ENCODE results near the gene KRT79. TPM values are rescaled to one million over a fixed set of nuclear protein-coding genes. Genes with fewer than 3 reads are reported as not detected.

The KRT79 gene
- total RNA-seq, 1 donor from 2014 or later, result not detected

DNA sequence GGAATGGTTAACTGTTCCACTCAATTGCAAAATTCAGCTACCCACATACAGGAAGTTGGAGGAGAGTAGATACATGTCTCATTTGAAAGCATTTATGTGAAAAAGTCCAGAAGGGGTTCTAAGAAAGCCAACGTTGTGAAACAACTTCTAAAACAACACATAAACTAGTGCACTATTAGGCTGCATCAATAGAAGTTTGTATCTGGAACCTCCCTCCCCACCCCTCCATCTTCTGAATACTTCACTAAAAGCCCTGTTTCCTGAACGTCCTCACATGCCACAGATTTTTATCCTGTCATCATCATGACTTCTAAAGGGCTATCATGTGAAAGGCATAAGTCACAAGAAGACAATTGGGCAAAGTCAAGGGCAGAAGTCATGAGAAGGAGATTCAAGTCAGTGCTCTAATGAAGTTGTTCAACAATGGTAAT, 5.5 kb downstream of the KRT79 start:
- Mint-ChIP-seq H3K4me3 (no peak overlapping the region), H3K4me1 (ENCODE audit: unreplicated experiment) (no peaks in the 10 kb centered on the region), H3K27ac (no peak overlapping the region), H3K9me3 (no peaks in the 10 kb centered on the region), H3K36me3 (no peaks in the 10 kb centered on the region), H3K27me3 (peaks cover 14% of the 10 kb centered on the region)
- no peak for DNase-seq (ENCODE audit: extremely low spot score, unreplicated experiment)
- TF ChIP-seq, protein P1, sequence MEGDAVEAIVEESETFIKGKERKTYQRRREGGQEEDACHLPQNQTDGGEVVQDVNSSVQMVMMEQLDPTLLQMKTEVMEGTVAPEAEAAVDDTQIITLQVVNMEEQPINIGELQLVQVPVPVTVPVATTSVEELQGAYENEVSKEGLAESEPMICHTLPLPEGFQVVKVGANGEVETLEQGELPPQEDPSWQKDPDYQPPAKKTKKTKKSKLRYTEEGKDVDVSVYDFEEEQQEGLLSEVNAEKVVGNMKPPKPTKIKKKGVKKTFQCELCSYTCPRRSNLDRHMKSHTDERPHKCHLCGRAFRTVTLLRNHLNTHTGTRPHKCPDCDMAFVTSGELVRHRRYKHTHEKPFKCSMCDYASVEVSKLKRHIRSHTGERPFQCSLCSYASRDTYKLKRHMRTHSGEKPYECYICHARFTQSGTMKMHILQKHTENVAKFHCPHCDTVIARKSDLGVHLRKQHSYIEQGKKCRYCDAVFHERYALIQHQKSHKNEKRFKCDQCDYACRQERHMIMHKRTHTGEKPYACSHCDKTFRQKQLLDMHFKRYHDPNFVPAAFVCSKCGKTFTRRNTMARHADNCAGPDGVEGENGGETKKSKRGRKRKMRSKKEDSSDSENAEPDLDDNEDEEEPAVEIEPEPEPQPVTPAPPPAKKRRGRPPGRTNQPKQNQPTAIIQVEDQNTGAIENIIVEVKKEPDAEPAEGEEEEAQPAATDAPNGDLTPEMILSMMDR (conservative IDR thresholded peaks at IDR 0.05), result no peak

DNA sequence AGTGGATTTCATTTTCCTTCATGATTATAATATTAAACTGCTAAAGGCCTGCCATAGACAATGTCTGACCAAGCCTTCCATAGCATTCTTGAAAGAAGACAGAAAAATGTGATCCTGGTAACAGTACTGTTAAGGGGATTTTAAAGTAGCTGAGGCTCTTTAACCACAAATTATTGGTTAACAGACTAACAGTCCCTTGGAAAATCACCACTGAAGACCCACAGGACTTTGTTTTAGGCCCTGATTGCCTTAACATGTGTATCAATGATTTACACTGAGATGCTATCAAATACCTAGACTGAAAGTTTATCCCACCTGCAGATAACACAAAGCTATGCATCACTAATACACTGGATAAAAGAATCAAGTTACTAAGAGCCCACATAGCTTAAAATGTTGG, 6.0 kb downstream of the KRT79 start:
- no peak overlapping the region for H3K4me3 Mint-ChIP-seq
- H3K27me3 Mint-ChIP-seq, result peaks cover 16% of the 10 kb centered on the region
- H3K27ac Mint-ChIP-seq, result no peak overlapping the region
- H3K36me3 Mint-ChIP-seq, result no peaks in the 10 kb centered on the region
- H3K9me3 Mint-ChIP-seq, result no peaks in the 10 kb centered on the region
- no peaks in the 10 kb centered on the region for H3K4me1 Mint-ChIP-seq (ENCODE audit: unreplicated experiment)
- TF ChIP-seq, protein P1 (conservative IDR thresholded peaks at IDR 0.05), result no peak
- no peak for DNase-seq (ENCODE audit: extremely low spot score, unreplicated experiment)

DNA sequence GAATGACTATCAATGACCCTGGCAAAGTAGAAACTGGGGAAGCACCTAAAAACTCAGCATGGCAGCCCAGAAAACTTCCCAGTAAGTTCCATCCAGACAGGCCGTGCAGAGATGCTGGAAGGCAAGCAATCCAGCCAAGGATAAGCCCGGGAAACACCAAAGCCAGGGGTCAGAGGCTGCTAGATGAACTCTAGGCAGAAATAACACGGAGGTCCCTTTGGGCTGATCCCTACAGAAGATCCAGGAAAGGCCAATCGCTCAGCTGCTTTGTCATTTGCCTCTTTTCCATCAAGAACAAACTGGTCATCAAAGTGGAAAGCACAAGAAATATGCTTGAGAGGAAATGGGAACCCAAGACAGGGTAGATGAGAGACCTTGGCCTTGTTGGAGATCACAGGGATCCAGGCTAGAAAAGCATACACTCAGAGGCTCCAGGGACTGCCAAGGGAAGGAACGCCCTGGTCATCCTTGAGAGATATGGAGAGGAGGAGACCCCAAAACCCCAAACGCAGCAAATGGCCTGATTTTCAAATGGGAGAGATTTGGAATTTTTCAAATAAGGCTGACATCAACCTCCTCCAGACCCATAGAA, 6.5 kb downstream of the KRT79 start:
- no peak overlapping the region for H3K27ac Mint-ChIP-seq
- DNase-seq (ENCODE audit: extremely low spot score, unreplicated experiment), result no peak
- TF ChIP-seq, protein P1 (conservative IDR thresholded peaks at IDR 0.05), result no peak
- no peaks in the 10 kb centered on the region for H3K9me3 Mint-ChIP-seq
- H3K4me3 Mint-ChIP-seq, result no peak overlapping the region
- H3K36me3 Mint-ChIP-seq, result no peaks in the 10 kb centered on the region
- peaks cover 18% of the 10 kb centered on the region for H3K27me3 Mint-ChIP-seq
- no peaks in the 10 kb centered on the region for H3K4me1 Mint-ChIP-seq (ENCODE audit: unreplicated experiment)

DNA sequence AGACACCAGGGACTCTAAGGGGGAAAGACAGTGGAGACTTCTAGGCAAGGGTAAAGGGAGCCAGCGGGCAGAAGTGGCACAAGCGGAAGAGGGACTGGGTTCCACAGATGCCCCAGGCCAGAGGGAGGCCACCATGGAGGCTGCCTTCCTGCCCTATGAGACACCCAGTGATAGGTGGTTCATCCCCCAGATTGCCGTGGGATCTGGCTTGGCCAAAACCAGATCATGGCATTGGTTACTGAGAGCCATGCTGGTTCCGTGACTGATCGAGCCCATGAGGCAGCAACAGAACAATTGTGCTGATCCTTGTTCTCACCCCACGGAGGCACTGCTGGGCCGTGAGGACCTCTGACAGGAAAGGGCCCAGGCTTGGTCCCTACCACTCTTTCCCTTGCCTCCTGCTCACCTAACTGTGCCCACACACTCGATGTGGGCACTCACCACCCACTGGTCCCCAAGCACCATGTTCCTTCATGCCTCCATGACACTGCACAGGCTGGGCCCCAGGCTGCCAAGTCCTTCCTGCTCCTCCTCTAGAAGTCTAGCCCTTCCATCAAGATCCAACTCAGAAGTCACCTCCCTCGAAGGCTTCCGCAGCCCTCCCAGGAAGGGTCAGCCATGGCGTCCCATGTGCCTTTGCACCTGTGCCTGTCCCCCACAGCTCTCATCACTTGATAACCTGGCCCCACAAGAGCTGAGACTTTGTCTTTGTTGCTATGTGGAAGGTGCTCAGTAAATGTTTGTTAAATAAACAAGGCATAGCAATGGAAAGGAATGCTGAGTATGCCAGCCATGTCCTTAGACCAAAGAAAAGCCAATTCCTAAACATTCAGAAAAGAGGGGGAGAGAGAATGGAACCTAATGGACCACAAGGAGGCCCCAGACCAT, 7.3 kb downstream of the KRT79 start:
- Mint-ChIP-seq H3K27ac (no peak overlapping the region), H3K4me1 (ENCODE audit: unreplicated experiment) (no peaks in the 10 kb centered on the region), H3K9me3 (no peaks in the 10 kb centered on the region), H3K36me3 (no peaks in the 10 kb centered on the region), H3K27me3 (peaks cover 18% of the 10 kb centered on the region), H3K4me3 (no peak overlapping the region)
- no peak for DNase-seq (ENCODE audit: extremely low spot score, unreplicated experiment)
- TF ChIP-seq, protein P1 (conservative IDR thresholded peaks at IDR 0.05), result no peak

DNA sequence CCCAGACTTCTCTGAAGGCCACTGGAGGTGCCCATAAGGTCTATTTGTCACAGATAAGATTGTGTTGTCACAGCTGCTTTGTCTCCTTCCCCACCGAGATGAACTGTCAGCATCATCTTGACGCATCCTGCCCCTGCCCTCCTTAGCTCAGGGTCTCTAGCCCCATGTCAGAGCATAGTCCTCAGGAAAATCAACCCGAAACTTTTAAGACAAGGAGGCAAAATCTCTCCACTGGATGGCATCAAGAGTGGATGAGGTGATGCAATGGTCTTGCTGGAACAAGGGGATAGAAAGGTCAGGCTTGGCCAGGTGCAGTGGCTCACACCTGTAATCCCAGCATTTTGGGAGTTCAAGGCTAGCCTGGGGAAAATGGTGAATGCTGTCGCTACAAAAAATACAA, 8.2 kb downstream of the KRT79 start:
- DNase-seq (ENCODE audit: extremely low spot score, unreplicated experiment), result no peak
- H3K27ac Mint-ChIP-seq, result no peak overlapping the region
- TF ChIP-seq, protein P1 (conservative IDR thresholded peaks at IDR 0.05), result no peak
- no peaks in the 10 kb centered on the region for H3K9me3 Mint-ChIP-seq
- H3K27me3 Mint-ChIP-seq, result peaks cover 21% of the 10 kb centered on the region
- no peaks in the 10 kb centered on the region for H3K36me3 Mint-ChIP-seq
- H3K4me1 Mint-ChIP-seq (ENCODE audit: unreplicated experiment), result peaks cover 4% of the 10 kb centered on the region
- no peak overlapping the region for H3K4me3 Mint-ChIP-seq
